K562 (cell line): ENCODE measurements around the gene TRPC4. TPM values are rescaled to one million over a fixed set of nuclear protein-coding genes. Genes with fewer than 3 reads are reported as not detected.

Experiments used
- ATAC-seq: fragments of 200-7000 bp; cut with Tn5 transposase; 3 replicates; pipeline ENCODE4 v1.9.1; 2020; ENCODE audit warnings: moderate library complexity
- BruUV-seq: library from RNA; stranded (reverse); fragments of 400-500 nt; replicated peaks from 2 replicates; lab custom pipeline; 2021; lab: Mats Ljungman, UMichigan
- CTCF ChIA-PET: fragments of 300-600 bp; formaldehyde crosslinking; extraction: SDS; loops from one replicate; lab custom pipeline; 2021; ENCODE audit warnings: low intra/inter-chr PET ratio; lab: Yijun Ruan, JAX
- POLR2A ChIA-PET: fragments of 300-600, 350-650 bp; sonication (Branson Sonifier 250); formaldehyde crosslinking; extraction: SDS; loops from one replicate; lab custom pipeline; 2021; ENCODE audit warnings: antibody characterized with exemption, inconsistent platforms; lab: Yijun Ruan, JAX
- DNase-seq, 4 experiments: peaks; one replicate each; pipeline versions ENCODE4 v3.0.0 to v3.0.0-alpha.2; 2011 to 2018; ENCODE audit warnings: low spot score in 3 of 4, mixed read lengths in 3 of 4; ENCODE audit errors: extremely low read depth in 1 of 4
- FAIRE-seq: peaks from 2 replicates; lab custom pipeline; 2011; peaks lifted over from hg19 to GRCh38; lab: Jason Lieb, UNC
- H2AFZ ChIP-seq: 2 replicates; pipeline ENCODE4 v1.6.0; 2011; ENCODE audit warnings: low read depth, low read length, control low read depth, inconsistent platforms
- H3K27ac ChIP-seq: fragments of 200-600 bp; 3 replicates; pipeline ENCODE4 v1.8.0; 2011; ENCODE audit warnings: low read depth, mild to moderate bottlenecking, control low read depth, inconsistent platforms, low read length, moderate library complexity, mixed read lengths; ENCODE audit errors: extremely low read depth
- H3K27me3 ChIP-seq, 2 experiments: fragments of 300-600 bp in 1 of 2; 2 replicates in 1 of 2; 3 replicates in 1 of 2; pipeline versions ENCODE4 v1.6.0 to v1.8.0; 2011; ENCODE audit warnings: inconsistent platforms in 2 of 2, low read length in 2 of 2, mild to moderate bottlenecking in 1 of 2, mixed read lengths in 1 of 2, moderate library complexity in 1 of 2; ENCODE audit not compliant: control insufficient read depth in 2 of 2, insufficient read depth in 2 of 2
- H3K36me3 ChIP-seq: fragments of 300-600 bp; 3 replicates; pipeline ENCODE4 v1.8.0; 2011; ENCODE audit warnings: mild to moderate bottlenecking, low read length, inconsistent platforms; ENCODE audit not compliant: control insufficient read depth, insufficient read depth
- H3K4me1 ChIP-seq, 2 experiments: fragments of 200-600 bp in 1 of 2; replicated peaks in 1 of 2; 2 replicates in 1 of 2; 3 replicates in 1 of 2; pipeline versions ENCODE4 v1.5.1 to v1.8.0; 2011; ENCODE audit warnings: inconsistent platforms in 2 of 2, low read length in 2 of 2, mild to moderate bottlenecking in 1 of 2, mixed read lengths in 1 of 2, moderate library complexity in 1 of 2; ENCODE audit not compliant: control insufficient read depth in 2 of 2, insufficient read depth in 2 of 2
- H3K4me2 ChIP-seq: 2 replicates; pipeline ENCODE4 v1.6.1; 2011; ENCODE audit warnings: low read length, control low read depth, inconsistent platforms, mixed read lengths; ENCODE audit not compliant: insufficient read depth
- H3K4me3 ChIP-seq: fragments of 200-600 bp; sonication (generic), shearing (Covaris generic); 2 replicates; pipeline ENCODE4 v1.5.1; 2016; ENCODE audit warnings: control low read depth, inconsistent platforms
- H3K79me2 ChIP-seq: fragments of 200-600 bp; 3 replicates; pipeline ENCODE4 v1.8.0; 2011; ENCODE audit warnings: low read length, inconsistent platforms; ENCODE audit not compliant: control insufficient read depth, insufficient read depth
- H3K9ac ChIP-seq, 2 experiments: 2 replicates each; pipeline versions ENCODE4 v1.6.0 to v1.6.1; 2011; ENCODE audit warnings: low read depth in 2 of 2, low read length in 2 of 2, control low read depth in 1 of 2, inconsistent platforms in 1 of 2, mild to moderate bottlenecking in 1 of 2, mixed read lengths in 1 of 2; ENCODE audit not compliant: insufficient read depth in 1 of 2
- H3K9me1 ChIP-seq: one replicate; pipeline ENCODE4 v1.6.0; 2011; ENCODE audit warnings: inconsistent platforms, mild to moderate bottlenecking, low read length, moderate library complexity; ENCODE audit not compliant: control insufficient read depth, insufficient read depth
- H3K9me3 ChIP-seq: replicated peaks from 2 replicates; pipeline ENCODE4 v1.5.1; 2011; ENCODE audit warnings: low read depth, low read length, inconsistent platforms; ENCODE audit not compliant: control insufficient read depth, insufficient read depth
- H4K20me1 ChIP-seq: replicated peaks from 2 replicates; pipeline ENCODE4 v1.6.1; 2011; ENCODE audit warnings: low read length, inconsistent platforms, mixed read lengths; ENCODE audit not compliant: control insufficient read depth, insufficient read depth
- ADNP ChIP-seq: fragments of 200-800 bp; sonication (Bioruptor generic); IDR thresholded peaks from 2 replicates; pipeline ENCODE4 v1.6.1; 2016; ENCODE audit warnings: missing genetic modification characterization, missing compliant biosample characterization
- ELF1 ChIP-seq: fragments of 200-800 bp; sonication (Bioruptor generic); IDR thresholded peaks from 2 replicates; pipeline ENCODE4 v1.6.1; 2016; ENCODE audit warnings: missing genetic modification characterization, missing compliant biosample characterization
- ETV5 ChIP-seq: sonication (generic); formaldehyde crosslinking; IDR thresholded peaks from 2 replicates; pipeline ENCODE4 v1.4.0; 2020; ENCODE audit warnings: low read depth, mild to moderate bottlenecking, missing genetic modification reagents
- MTA1 ChIP-seq: fragments of 450-650 bp; IDR thresholded peaks from 2 replicates; pipeline ENCODE4 v1.6.1; 2017; ENCODE audit warnings: borderline replicate concordance
- NCOA6 ChIP-seq: fragments of 450-650 bp; IDR thresholded peaks from 2 replicates; pipeline ENCODE4 v1.6.1; 2017; ENCODE audit warnings: mild to moderate bottlenecking
- NFYB ChIP-seq: IDR thresholded peaks from 2 replicates; pipeline ENCODE4 v1.6.1; 2011; ENCODE audit warnings: mild to moderate bottlenecking, moderate library complexity; ENCODE audit not compliant: insufficient read length; ENCODE audit errors: extremely low read depth
- PKNOX1 ChIP-seq: fragments of 450-650 bp; IDR thresholded peaks from 2 replicates; pipeline ENCODE4 v1.6.1; 2016
- POU5F1 ChIP-seq: fragments of 150-350 bp; IDR thresholded peaks from 2 replicates; pipeline ENCODE4 v1.6.1; 2014; ENCODE audit warnings: borderline replicate concordance, low read length, low read depth, mild to moderate bottlenecking; ENCODE audit not compliant: partially characterized antibody
- TOE1 ChIP-seq, 2 experiments: fragments of 450-650 bp in 1 of 2; sonication (generic) in 1 of 2; formaldehyde crosslinking in 1 of 2; IDR thresholded peaks; 2 replicates each; pipeline versions ENCODE4 v1.7.1 to v1.8.0; 2016 to 2022; ENCODE audit warnings: borderline replicate concordance in 2 of 2, mild to moderate bottlenecking in 2 of 2, antibody characterized with exemption in 1 of 2, inconsistent platforms in 1 of 2, low read depth in 1 of 2, missing genetic modification reagents in 1 of 2, moderate library complexity in 1 of 2
- ZNF224 ChIP-seq: sonication (generic); formaldehyde crosslinking; IDR thresholded peaks from 2 replicates; pipeline ENCODE4 v1.8.0; 2022; ENCODE audit warnings: mild to moderate bottlenecking, missing genetic modification reagents
- ZNF263 ChIP-seq: sonication (generic); formaldehyde crosslinking; IDR thresholded peaks from 2 replicates; pipeline ENCODE4 v1.8.0; 2022; ENCODE audit warnings: mild to moderate bottlenecking, missing genetic modification reagents, borderline replicate concordance
- ZNF3 ChIP-seq: fragments of 250-450 bp; sonication (Bioruptor Pico); IDR thresholded peaks from 2 replicates; pipeline ENCODE4 v1.5.0; 2021; ENCODE audit warnings: mild to moderate bottlenecking, moderate library complexity
- ZNF398 ChIP-seq: fragments of 250-450 bp; sonication (Bioruptor Pico); IDR thresholded peaks from 2 replicates; pipeline ENCODE4 v1.8.0; 2021; ENCODE audit warnings: moderate library complexity, mild to moderate bottlenecking, inconsistent platforms
- ZNF57 ChIP-seq: fragments of 450-650 bp; formaldehyde crosslinking; IDR thresholded peaks from 2 replicates; pipeline ENCODE4 v1.4.0; 2020; ENCODE audit warnings: mild to moderate bottlenecking, moderate library complexity
- WGBS: fragments of 100-300 bp; shearing (Covaris generic); methylation state at CpG from one replicate; pipeline ENCODE4 v1.1.6; 2016; ENCODE audit warnings: low coverage, mixed read lengths; ENCODE audit not compliant: insufficient coverage; ENCODE audit errors: missing lambda C conversion rate; 5-methylcytosine and 5-hydroxymethylcytosine counted together
- in situ Hi-C: fragments of 300-500 bp; cut with MboI; formaldehyde crosslinking; loops from 4 replicates; pipeline ENCODE4 v1.15.0; 2018; ENCODE audit warnings: inconsistent platforms, mixed read lengths
- intact Hi-C: fragments of 100-400 bp; cut with micrococcal nuclease; formaldehyde crosslinking; loops from 2 replicates; pipeline ENCODE4 v1.14.2; 2022
- polyA plus RNA-seq, 8 experiments: library from polyadenylated mRNA; depleted of rRNA in 4 of 8; stranded (reverse) in 5 of 8; unstranded in 3 of 8; fragments of >200 nt; fragmentation: Nextera tagmentation in 2 of 8; fragmentation: Illumina TruSeq in 1 of 8; extraction: Ambion mirVana in 2 of 8; extraction: Trizol in 1 of 8; gene quantifications; 2 replicates each; pipeline versions ENCODE4 v1.2.1 to v1.2.3, GENCODE V29; 2011 to 2014; ENCODE audit warnings: inconsistent platforms in 1 of 8, missing spikeins in 1 of 8
- total RNA-seq, 7 experiments: library from RNA; depleted of rRNA in 6 of 7; stranded (reverse); fragments of >200 nt in 6 of 7; fragmentation: Illumina TruSeq in 2 of 7; extraction: Trizol in 2 of 7; gene quantifications; 2 replicates each; pipeline versions ENCODE4 v1.2.1 to v1.2.3, GENCODE V29; 2011 to 2021; ENCODE audit warnings: low replicate concordance in 1 of 7

TRPC4 gene
- total and polyA plus RNA-seq, 9 of the 15 experiments (the other 6 are each of a cell fraction or from before 2014, with no cell fraction given), result 0.03 to 0.04 TPM; not detected in 7

- H3K27ac ChIP-seq, result no peak overlapping the region
- no peak overlapping the region for H3K4me3 ChIP-seq
- no peaks in the 10 kb centered on the region for H4K20me1 ChIP-seq
- no TSS peak for BruUV-seq
- in situ Hi-C loops (no loop called here), intact Hi-C loops (loop anchor here (5.0 kb wide), 1 partner anchor 406 kb away; no protein-coding TSS in a partner anchor)
- no peak for DNase-seq
- 0% methylated on average over 2 of the region's 2 CpGs for WGBS
- no peak for ATAC-seq
- H3K4me1 ChIP-seq, result no peaks in the 10 kb centered on the region
- POLR2A ChIA-PET, result no interaction called here
- H3K4me2 ChIP-seq, result no peak overlapping the region
- no peaks in the 10 kb centered on the region for H3K27me3 ChIP-seq
- CTCF ChIA-PET, result no interaction called here
- no peaks in the 10 kb centered on the region for H3K79me2 ChIP-seq
- no peak overlapping the region for H3K9ac ChIP-seq
- no peaks in the 10 kb centered on the region for H3K9me3 ChIP-seq
- no peaks in the 10 kb centered on the region for H3K9me1 ChIP-seq
- H2AFZ ChIP-seq, result no peak overlapping the region
- no peak for TF ChIP-seq ZNF224 (CRISPR knock-in tag)
- no peak for TF ChIP-seq MTA1
- no peak for TF ChIP-seq TOE1 (IDR thresholded peaks at IDR 0.05; ENCODE audit: borderline replicate concordance)
- no peak for TF ChIP-seq TOE1 (CRISPR knock-in tag; IDR thresholded peaks at IDR 0.05; ENCODE audit: borderline replicate concordance, low read depth)
- no peak for TF ChIP-seq ZNF398 (CRISPR knock-in tag)
- TF ChIP-seq PKNOX1, result no peak
- TF ChIP-seq POU5F1, result no peak
- no peak for TF ChIP-seq ELF1 (tag)
- no peak for TF ChIP-seq NFYB
- no peak for TF ChIP-seq ZNF3 (CRISPR knock-in tag)
- no peak for TF ChIP-seq ADNP
- no peak for TF ChIP-seq ETV5 (CRISPR knock-in tag)
- TF ChIP-seq NCOA6, result no peak
- TF ChIP-seq ZNF57 (CRISPR knock-in tag), result no peak
- TF ChIP-seq ZNF263 (CRISPR knock-in tag), result no peak
- no peak for FAIRE-seq
- H3K36me3 ChIP-seq, result no peaks in the 10 kb centered on the region
Measured at GRCh38 chr13:37641391-37641790, 228.2 kb downstream of the TRPC4 start.
